HFF-Myc (cell line): Measurements from ENCODE around the gene AMIGO1.
A peak's percentile ranks its signal among the peaks of the same experiment; 100 is the strongest.

Experiments
- DNase-seq: peaks from one replicate; pipeline ENCODE4 v3.0.0-alpha.2; 2011; ENCODE audit warnings: low read depth; ENCODE audit errors: extremely low read depth
- H3K4me3 ChIP-seq: replicated peaks from 2 replicates; pipeline ENCODE4 v1.5.1; 2011; ENCODE audit warnings: low read depth, mild to moderate bottlenecking, control low read depth, low read length
- CTCF ChIP-seq: IDR thresholded peaks from 2 replicates; pipeline ENCODE4 v1.5.1; 2012; ENCODE audit warnings: mild to moderate bottlenecking, low read depth, low read length, control low read depth; ENCODE audit errors: missing control alignments

AMIGO1 gene

GRCh38 chr1:109497449-109498160, 11.9 kb downstream of the AMIGO1 start:
- H3K4me3 ChIP-seq, result no peak overlapping the region
- no peak for TF ChIP-seq CTCF
- no peak for DNase-seq

- no peak overlapping the region for H3K4me3 ChIP-seq
- no peak for TF ChIP-seq CTCF
- DNase-seq, result no peak
These were observed 13.8 kb downstream of the AMIGO1 start for GRCh38 chr1:109495738-109496137.

GRCh38 chr1:109493805-109494539, 15.6 kb downstream of the AMIGO1 start, which contains the start of gene CYB561D1:
CYB561D1 (plus strand) TSS chr1:109494094; CDS start chr1:109494140, 46 bp downstream.
- peak; percentile 97 for TF ChIP-seq CTCF
- peak within 1 kb of the TSS; percentile 70 for H3K4me3 ChIP-seq
- no peak for DNase-seq

GRCh38 chr1:109493227-109493626, 16.3 kb downstream of the AMIGO1 start:
- no peak for TF ChIP-seq CTCF
- DNase-seq, result no peak
- peak overlapping the region; percentile 70 for H3K4me3 ChIP-seq

- no peak overlapping the region for H3K4me3 ChIP-seq
- no peak for TF ChIP-seq CTCF
- no peak for DNase-seq
These were observed 16.7 kb downstream of the AMIGO1 start for GRCh38 chr1:109492779-109493178.

- DNase-seq, result no peak
- TF ChIP-seq CTCF, result no peak
- H3K4me3 ChIP-seq, result no peak overlapping the region
These were observed 18.2 kb downstream of the AMIGO1 start for GRCh38 chr1:109491372-109491771.
